Keratinocyte (primary cell): ENCODE measurements around the gene FGF16. TPM values are rescaled to one million over a fixed set of nuclear protein-coding genes. Genes with fewer than 3 reads are reported as not detected.

Experiments used
- DNase-seq: peaks from one replicate; pipeline ENCODE4 v3.0.0-alpha.2; 2011; ENCODE audit warnings: low read depth, missing footprints, low spot score
- FAIRE-seq: peaks from 2 replicates; lab custom pipeline; 2011; peaks lifted over from hg19 to GRCh38; lab: Jason Lieb, UNC
- H2AFZ ChIP-seq: 2 replicates; pipeline ENCODE4 v1.6.0; 2012; ENCODE audit warnings: low read length, control low read depth, inconsistent platforms; ENCODE audit not compliant: control insufficient read depth
- H3K27ac ChIP-seq: 2 replicates; pipeline ENCODE4 v1.5.1; 2011; ENCODE audit warnings: low read length; ENCODE audit not compliant: control insufficient read depth, insufficient read depth
- H3K27me3 ChIP-seq: 3 replicates; pipeline ENCODE4 v1.6.0; 2011; ENCODE audit warnings: low read length; ENCODE audit not compliant: control insufficient read depth, insufficient read depth; ENCODE audit errors: extremely low read depth
- H3K36me3 ChIP-seq, 2 experiments: 2 replicates in 1 of 2; 3 replicates in 1 of 2; pipeline ENCODE4 v1.5.1; 2011; ENCODE audit warnings: low read length in 2 of 2, mild to moderate bottlenecking in 1 of 2; ENCODE audit not compliant: control insufficient read depth in 2 of 2, insufficient read depth in 2 of 2; ENCODE audit errors: extremely low read depth in 1 of 2
- H3K4me1 ChIP-seq: 3 replicates; pipeline ENCODE4 v1.5.1; 2011; ENCODE audit warnings: low read length; ENCODE audit not compliant: control insufficient read depth, insufficient read depth; ENCODE audit errors: extremely low read depth
- H3K4me2 ChIP-seq: 3 replicates; pipeline ENCODE4 v1.6.0; 2011; ENCODE audit warnings: low read depth, low read length; ENCODE audit not compliant: control insufficient read depth, insufficient read depth; ENCODE audit errors: extremely low read depth
- H3K4me3 ChIP-seq, 3 experiments: fragments of 200-600 bp in 1 of 3; sonication (generic) in 1 of 3; 2 replicates in 2 of 3; 3 replicates in 1 of 3; pipeline ENCODE4 v1.5.1; 2011 to 2016; ENCODE audit warnings: low read length in 3 of 3, mild to moderate bottlenecking in 3 of 3, control low read depth in 2 of 3, inconsistent platforms in 1 of 3, low read depth in 1 of 3, mixed read lengths in 1 of 3, mixed run types in 1 of 3, moderate library complexity in 1 of 3; ENCODE audit not compliant: control insufficient read depth in 2 of 3, insufficient read depth in 2 of 3; ENCODE audit errors: extremely low read depth in 1 of 3
- H3K79me2 ChIP-seq: 2 replicates; pipeline ENCODE4 v1.6.0; 2012; ENCODE audit warnings: low read length; ENCODE audit not compliant: control insufficient read depth, insufficient read depth
- H3K9ac ChIP-seq: 3 replicates; pipeline ENCODE4 v1.6.0; 2011; ENCODE audit warnings: low read length; ENCODE audit not compliant: control insufficient read depth, insufficient read depth; ENCODE audit errors: extremely low read depth
- H3K9me1 ChIP-seq: 3 replicates; pipeline ENCODE4 v1.6.0; 2011; ENCODE audit warnings: low read length; ENCODE audit not compliant: control insufficient read depth, insufficient read depth; ENCODE audit errors: extremely low read depth
- H3K9me3 ChIP-seq: 2 replicates; pipeline ENCODE4 v1.5.1; 2012; ENCODE audit warnings: low read depth, low read length; ENCODE audit not compliant: control insufficient read depth
- H4K20me1 ChIP-seq: 3 replicates; pipeline ENCODE4 v1.6.0; 2011; ENCODE audit warnings: low read length; ENCODE audit not compliant: control insufficient read depth, insufficient read depth; ENCODE audit errors: extremely low read depth
- CTCF ChIP-seq, 3 experiments: IDR thresholded peaks in 1 of 3; conservative IDR thresholded peaks in 1 of 3; optimal IDR thresholded peaks in 1 of 3; 2 replicates in 2 of 3; 3 replicates in 1 of 3; pipeline versions ENCODE3 to v1.5.1; 2011; ENCODE audit warnings: low read length in 3 of 3, mild to moderate bottlenecking in 3 of 3, moderate library complexity in 2 of 3, control low read depth in 1 of 3, inconsistent platforms in 1 of 3; ENCODE audit not compliant: insufficient read depth in 2 of 3; ENCODE audit errors: extremely low read depth in 1 of 3
- EZH2 ChIP-seq: IDR thresholded peaks from one replicate; pipeline ENCODE4 v1.6.1; 2012; ENCODE audit warnings: inconsistent platforms, mild to moderate bottlenecking, low read length, moderate library complexity
- dilution Hi-C: fragments of 300-500 bp; cut with MboI; formaldehyde crosslinking; loops from one replicate; pipeline ENCODE4 v1.7.0; 2020; ENCODE audit warnings: low sequenced_read_pairs; ENCODE audit not compliant: extremely low pct_ligation_motif_present
- polyA plus RNA-seq, 5 experiments: library from polyadenylated mRNA; depleted of rRNA in 3 of 5; stranded (reverse) in 3 of 5; stranded (forward) in 1 of 5; unstranded in 1 of 5; fragments of >200 nt; gene quantifications; 1 replicate in 1 of 5; 2 replicates in 3 of 5; 3 replicates in 1 of 5; pipeline versions ENCODE4 v1.2.1 to v1.2.3, GENCODE V29; 2011 to 2012; ENCODE audit warnings: missing spikeins in 2 of 5, low read depth in 1 of 5, low replicate concordance in 1 of 5

FGF16 gene
- polyA plus RNA-seq, 1 donor (not counting 4 experiments of a cell fraction or from before 2014, with no cell fraction given), result not detected

- H3K9ac ChIP-seq, result no peak overlapping the region
- no peak overlapping the region for H3K4me3 ChIP-seq
- H3K27me3 ChIP-seq, result no peaks in the 10 kb centered on the region
- H3K4me2 ChIP-seq, result no peak overlapping the region
- dilution Hi-C loops, result no loop called here
- no peak overlapping the region for H2AFZ ChIP-seq
- FAIRE-seq (no peak), DNase-seq (no peak)
- H4K20me1 ChIP-seq, result no peaks in the 10 kb centered on the region
- no peaks in the 10 kb centered on the region for H3K9me1 ChIP-seq
- H3K79me2 ChIP-seq, result no peaks in the 10 kb centered on the region
- H3K4me1 ChIP-seq, result no peaks in the 10 kb centered on the region
- H3K27ac ChIP-seq, result no peak overlapping the region
- H3K36me3 ChIP-seq, result no peaks in the 10 kb centered on the region
- no peaks in the 10 kb centered on the region for H3K9me3 ChIP-seq
- no peak for TF ChIP-seq CTCF (optimal IDR thresholded peaks at IDR 0.05 in 1 of 3, IDR thresholded peaks at IDR 0.05 in 1 of 3, conservative IDR thresholded peaks at IDR 0.05 in 1 of 3; ENCODE audit: extremely low read depth in 1 of 3, insufficient read depth in 2 of 3, low read length in 3 of 3)
- TF ChIP-seq EZH2, result no peak
Measured at GRCh38 chrX:77431227-77431626, 16.0 kb upstream of the FGF16 start.

- no peaks in the 10 kb centered on the region for H3K36me3 ChIP-seq
- H3K9me1 ChIP-seq, result no peaks in the 10 kb centered on the region
- H3K4me3 ChIP-seq, result no peak overlapping the region
- no peak for TF ChIP-seq CTCF (optimal IDR thresholded peaks at IDR 0.05 in 1 of 3, IDR thresholded peaks at IDR 0.05 in 1 of 3, conservative IDR thresholded peaks at IDR 0.05 in 1 of 3; ENCODE audit: extremely low read depth in 1 of 3, insufficient read depth in 2 of 3, low read length in 3 of 3)
- TF ChIP-seq EZH2, result no peak
- DNase-seq (no peak), FAIRE-seq (no peak)
- dilution Hi-C loops, result no loop called here
- H3K79me2 ChIP-seq, result no peaks in the 10 kb centered on the region
- H3K4me1 ChIP-seq, result no peaks in the 10 kb centered on the region
- no peak overlapping the region for H3K27ac ChIP-seq
- no peaks in the 10 kb centered on the region for H3K27me3 ChIP-seq
- H3K9me3 ChIP-seq, result no peaks in the 10 kb centered on the region
- H4K20me1 ChIP-seq, result no peaks in the 10 kb centered on the region
- no peak overlapping the region for H3K9ac ChIP-seq
- H3K4me2 ChIP-seq, result no peak overlapping the region
- no peak overlapping the region for H2AFZ ChIP-seq
Measured at GRCh38 chrX:77433001-77433400, 14.2 kb upstream of the FGF16 start.
